AG04449 (cell line): ENCODE data around the gene FKBP2.
"Not testable (repeated sequence)": the region's sequence is repeated elsewhere in the genome, so short reads cannot be mapped to it uniquely, and the experiment has no call there.

Experiments
- CTCF ChIA-PET: fragments of 350-600 bp; formaldehyde crosslinking; extraction: SDS; loops from one replicate; lab custom pipeline; 2021; ENCODE audit warnings: antibody characterized with exemption; lab: Yijun Ruan, JAX
- POLR2A ChIA-PET: fragments of 400-600, 350-600 bp; formaldehyde crosslinking; extraction: SDS; loops from one replicate; lab custom pipeline; 2020; ENCODE audit warnings: antibody characterized with exemption, inconsistent platforms; lab: Yijun Ruan, JAX
- DNase-seq: peaks from one replicate; pipeline ENCODE4 v3.0.0-alpha.2; 2010; ENCODE audit warnings: low read depth, low spot score
- H3K4me3 ChIP-seq: 2 replicates; pipeline ENCODE4 v1.5.1; 2011; ENCODE audit warnings: low read depth, mild to moderate bottlenecking, control low read depth, low read length
- TF ChIP-seq, protein P1 (sequence below): IDR thresholded peaks from one replicate; pipeline ENCODE4 v1.5.1; 2011; ENCODE audit warnings: mild to moderate bottlenecking, moderate library complexity, low read length, control low read depth, inconsistent platforms; ENCODE audit not compliant: insufficient read depth; ENCODE audit errors: missing control alignments

The FKBP2 gene

DNA sequence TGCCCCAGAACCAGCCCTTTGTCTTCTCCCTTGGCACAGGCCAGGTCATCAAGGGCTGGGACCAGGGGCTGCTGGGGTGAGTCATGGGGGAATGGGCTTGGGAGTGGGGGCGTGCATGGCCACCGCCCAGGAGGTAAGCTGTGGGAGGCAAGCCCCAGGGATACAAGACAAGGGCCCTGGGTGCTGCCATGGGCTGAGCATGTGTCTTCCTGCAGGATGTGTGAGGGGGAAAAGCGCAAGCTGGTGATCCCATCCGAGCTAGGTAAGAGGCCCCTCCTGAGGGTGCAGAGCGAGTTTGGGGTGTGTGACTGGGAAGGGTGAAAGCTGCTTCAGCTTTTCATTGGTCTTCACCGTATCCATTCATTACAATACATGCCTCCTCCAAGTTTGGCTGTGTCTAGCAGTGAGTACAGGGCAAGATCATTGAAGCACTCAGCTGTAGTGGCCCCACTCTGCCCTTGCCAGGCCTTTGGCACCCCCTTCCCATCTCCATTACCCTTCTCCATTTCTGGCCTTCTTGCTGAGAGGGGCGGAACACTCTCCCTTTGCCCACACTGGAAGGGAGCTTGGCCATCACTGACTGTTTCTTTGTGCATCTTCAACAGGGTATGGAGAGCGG lies 2.5 kb downstream of the FKBP2 start:
- ChIA-PET POLR2A (interaction anchor here (0.6 to 7.1 kb wide), 4 partner anchors 17 to 112 kb away, joined by 3 to 61 read pairs (median 5); partner anchors contain the start of genes NUDT22 and TRPT1), CTCF (interaction anchor here (0.5 to 10.8 kb wide), 7 partner anchors 8 to 99 kb away, joined by 3 to 139 read pairs (median 3); partner anchors contain the start of genes CATSPERZ, ESRRA, FERMT3 and NUDT22)
- TF ChIP-seq, protein P1, sequence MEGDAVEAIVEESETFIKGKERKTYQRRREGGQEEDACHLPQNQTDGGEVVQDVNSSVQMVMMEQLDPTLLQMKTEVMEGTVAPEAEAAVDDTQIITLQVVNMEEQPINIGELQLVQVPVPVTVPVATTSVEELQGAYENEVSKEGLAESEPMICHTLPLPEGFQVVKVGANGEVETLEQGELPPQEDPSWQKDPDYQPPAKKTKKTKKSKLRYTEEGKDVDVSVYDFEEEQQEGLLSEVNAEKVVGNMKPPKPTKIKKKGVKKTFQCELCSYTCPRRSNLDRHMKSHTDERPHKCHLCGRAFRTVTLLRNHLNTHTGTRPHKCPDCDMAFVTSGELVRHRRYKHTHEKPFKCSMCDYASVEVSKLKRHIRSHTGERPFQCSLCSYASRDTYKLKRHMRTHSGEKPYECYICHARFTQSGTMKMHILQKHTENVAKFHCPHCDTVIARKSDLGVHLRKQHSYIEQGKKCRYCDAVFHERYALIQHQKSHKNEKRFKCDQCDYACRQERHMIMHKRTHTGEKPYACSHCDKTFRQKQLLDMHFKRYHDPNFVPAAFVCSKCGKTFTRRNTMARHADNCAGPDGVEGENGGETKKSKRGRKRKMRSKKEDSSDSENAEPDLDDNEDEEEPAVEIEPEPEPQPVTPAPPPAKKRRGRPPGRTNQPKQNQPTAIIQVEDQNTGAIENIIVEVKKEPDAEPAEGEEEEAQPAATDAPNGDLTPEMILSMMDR, result no peak
- DNase-seq, result no peak
- peak overlapping the region; percentile 25 for H3K4me3 ChIP-seq

DNA sequence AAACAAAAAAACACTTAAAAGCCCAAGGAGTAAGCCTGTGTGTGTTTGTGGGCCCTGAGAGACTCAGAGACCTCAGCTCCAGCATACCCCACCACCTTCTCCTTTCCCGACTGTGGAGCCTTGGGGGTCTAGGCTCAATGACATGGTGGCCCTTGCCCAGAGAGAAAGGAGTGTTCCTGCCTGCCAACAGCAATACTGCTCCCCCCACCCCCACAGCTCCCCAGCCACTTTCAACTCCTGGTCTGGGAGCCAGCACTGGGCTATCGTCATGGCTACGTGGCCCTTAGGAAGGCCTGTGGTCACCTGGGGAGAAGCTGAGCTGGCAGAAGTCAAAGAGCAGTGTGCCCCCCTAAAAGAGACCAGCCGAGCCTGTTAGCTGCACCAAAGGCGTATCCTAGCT lies 3.2 kb downstream of the FKBP2 start:
- no peak for DNase-seq
- TF ChIP-seq, protein P1, result no peak
- POLR2A ChIA-PET, result interaction anchor here (0.6 to 7.1 kb wide), 3 partner anchors 26 to 88 kb away, joined by 5 to 61 read pairs (median 5); no protein-coding TSS in a partner anchor
- CTCF ChIA-PET, result interaction anchor here (1.2 to 10.8 kb wide), 4 partner anchors 7 to 59 kb away, joined by 3 to 139 read pairs (median 60); partner anchors contain the start of genes CATSPERZ, ESRRA, FERMT3 and PLCB3
- H3K4me3 ChIP-seq, result peak overlapping the region; percentile 3; the same call in 1 of the 2 replicates

GRCh38 chr11:64244966-64245365 lies 4.1 kb downstream of the FKBP2 start:
- POLR2A ChIA-PET, result interaction anchor here (0.6 to 7.1 kb wide), 10 partner anchors 12 to 64 kb away, joined by 3 to 61 read pairs (median 4); partner anchors contain the start of genes DNAJC4, NUDT22 and TRPT1
- CTCF ChIA-PET, result interaction anchor here (1.3 to 10.8 kb wide), 5 partner anchors 9 to 110 kb away, joined by 3 to 224 read pairs (median 103); partner anchors contain the start of genes CATSPERZ, ESRRA and FERMT3
- TF ChIP-seq, protein P1, result no peak
- H3K4me3 ChIP-seq, result peak overlapping the region; percentile 88
- no peak for DNase-seq

GRCh38 chr11:64245401-64245796 lies 4.5 kb downstream of the FKBP2 start:
- TF ChIP-seq, protein P1, result no peak
- H3K4me3 ChIP-seq, result peak overlapping the region; percentile 88
- no peak for DNase-seq
- POLR2A ChIA-PET, result interaction anchor here (0.6 to 7.1 kb wide), 12 partner anchors 8 to 64 kb away, joined by 3 to 61 read pairs (median 4); partner anchors contain the start of genes DNAJC4, NUDT22, STIP1 and TRPT1
- CTCF ChIA-PET, result interaction anchor here (1.3 to 10.8 kb wide), 5 partner anchors 8 to 109 kb away, joined by 3 to 224 read pairs (median 103); partner anchors contain the start of genes CATSPERZ, ESRRA and FERMT3

DNA sequence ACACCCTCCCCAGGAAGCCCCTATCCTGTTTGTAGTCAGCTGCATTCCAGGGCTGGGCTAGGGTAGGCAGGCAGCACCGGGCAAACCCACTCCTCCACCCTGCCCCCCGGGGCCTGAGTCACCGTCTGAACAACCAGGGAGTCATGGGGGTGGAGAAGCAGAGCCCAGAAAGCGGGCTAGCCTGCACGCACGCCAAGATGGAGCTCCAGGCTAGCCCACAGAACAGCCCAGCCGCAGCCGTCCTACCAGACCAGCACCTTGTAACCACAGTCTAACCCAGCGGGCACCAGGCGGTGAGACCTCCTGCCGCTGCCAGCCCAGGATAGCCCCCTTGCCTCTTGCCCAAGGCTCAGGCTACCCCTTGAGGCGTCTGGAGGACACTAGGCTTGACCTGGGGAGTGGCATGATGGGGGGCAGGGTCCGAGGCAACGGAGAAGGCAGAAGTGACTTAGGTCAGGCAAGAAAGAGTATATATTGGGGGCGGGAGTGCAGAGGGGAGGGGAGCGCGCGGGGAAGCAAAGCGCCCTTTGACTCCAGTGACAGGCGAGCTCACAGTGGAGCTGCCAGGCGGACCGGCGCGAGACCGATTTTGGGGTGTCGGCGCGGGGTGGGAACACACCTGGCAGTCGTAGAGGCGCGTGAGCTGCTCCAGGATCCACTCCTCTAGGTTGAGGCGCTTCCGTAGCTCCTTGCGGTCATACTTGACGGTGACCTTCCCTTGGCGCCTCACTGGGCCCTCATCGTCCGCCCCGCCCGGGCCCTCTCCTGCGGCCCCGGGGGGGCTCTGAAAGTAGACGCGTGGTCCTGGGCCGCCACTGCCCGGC lies 5.1 kb downstream of the FKBP2 start:
- TF ChIP-seq, protein P1, result no peak
- peak overlapping the region; percentile 88 for H3K4me3 ChIP-seq
- peak; percentile 55 for DNase-seq
- CTCF ChIA-PET, result interaction anchor here (1.3 to 10.8 kb wide), 6 partner anchors 8 to 109 kb away, joined by 3 to 224 read pairs (median 54); partner anchors contain the start of genes CATSPERZ, ESRRA and FERMT3
- POLR2A ChIA-PET, result interaction anchor here (0.6 to 7.1 kb wide), 17 partner anchors 9 to 533 kb away, joined by 3 to 61 read pairs (median 4); partner anchors contain the start of genes NUDT22, PRDX5, STIP1 and TRMT112

DNA sequence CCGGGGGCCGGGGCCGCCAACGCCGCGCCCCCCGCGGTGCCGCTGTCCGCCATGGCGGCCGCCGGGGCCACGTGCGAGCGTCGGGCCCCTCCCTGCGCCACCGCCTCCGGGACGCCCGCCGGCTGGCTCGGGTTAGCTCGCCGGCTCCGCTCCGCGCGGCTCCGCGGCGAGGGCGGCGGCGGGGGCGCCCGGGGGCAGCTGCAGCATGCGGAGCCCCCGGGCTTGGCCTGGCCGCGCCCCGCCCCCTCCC lies 5.7 kb downstream of the FKBP2 start:
- H3K4me3 ChIP-seq, result peak overlapping the region; percentile 88
- ChIA-PET POLR2A (interaction anchor here (0.6 to 7.1 kb wide), 7 partner anchors 9 to 532 kb away, joined by 3 to 61 read pairs (median 4); partner anchors contain the start of genes PRDX5 and TRMT112), CTCF (interaction anchor here (1.5 to 10.8 kb wide), 5 partner anchors 9 to 108 kb away, joined by 3 to 224 read pairs (median 103); partner anchors contain the start of genes CATSPERZ, ESRRA and FERMT3)
- not testable (repeated sequence) for DNase-seq
